ENCODE data around the gene LRRK1. TPM values are rescaled to one million over a fixed set of nuclear protein-coding genes. Genes with fewer than 3 reads are reported as not detected.

LRRK1 gene
- total and polyA plus RNA-seq, 2 donors (not counting 1 experiment from before 2014, with no cell fraction given), result 19.8 to 53.0 TPM

DNA sequence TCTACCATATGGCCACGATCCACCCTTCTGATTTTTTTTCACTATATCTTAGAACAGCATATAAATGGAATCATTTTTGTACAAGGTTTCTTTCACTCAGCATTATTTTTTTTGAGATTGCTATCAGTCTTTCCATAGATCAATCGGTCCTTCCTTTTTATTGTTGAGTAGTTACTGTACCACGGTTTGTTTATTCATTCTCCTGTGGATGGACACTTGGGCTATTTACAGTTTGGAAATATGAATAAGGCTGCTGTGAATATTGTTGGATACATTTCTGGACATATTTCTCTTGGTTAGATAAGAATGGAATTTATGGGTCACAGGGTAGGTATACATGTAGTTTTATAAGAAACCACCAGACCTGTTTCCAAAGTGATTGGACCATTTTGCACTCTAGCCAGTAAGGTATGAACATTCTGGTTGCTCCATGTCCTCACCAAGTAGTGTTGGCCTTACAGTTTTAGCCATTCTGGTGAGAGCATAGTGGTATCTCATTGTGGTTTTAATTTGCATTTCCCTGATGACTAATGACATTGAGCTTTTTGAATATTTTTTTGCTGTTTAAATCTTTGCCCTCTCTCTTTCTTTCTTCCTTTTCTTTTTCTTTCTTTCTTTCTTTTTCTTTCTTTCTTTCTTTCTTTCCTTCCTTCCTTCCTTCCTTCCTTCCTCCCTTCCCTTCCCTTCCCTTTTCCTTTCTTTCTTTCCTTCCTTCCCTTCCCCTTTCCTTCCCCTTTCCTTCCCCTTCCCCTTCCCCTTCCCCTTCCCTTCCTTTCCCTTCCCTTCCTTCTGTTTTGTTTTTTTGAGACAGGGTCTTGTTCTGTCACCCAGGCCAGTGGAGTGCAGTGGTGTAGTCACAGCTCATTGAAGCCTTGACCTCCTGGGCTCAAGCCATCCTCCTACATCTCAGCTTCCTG is 49.2 kb downstream of the LRRK1 start:
- Histone ChIP-seq H3K36me3 (replicated peaks in 1 of 2; ENCODE audit: control extremely low read depth in 1 of 2, control insufficient read depth in 1 of 2, extremely low read depth in 1 of 2, insufficient read depth in 2 of 2, low read length in 1 of 2) (peaks cover 1 to 4% of the 10 kb centered on the region in 2 experiments), H3K9me3 (ENCODE audit: control extremely low read depth in 1 of 3, control insufficient read depth in 2 of 3, insufficient read depth in 1 of 3, low read length in 2 of 3) (peaks cover 0 to 3% (median 0%) of the 10 kb centered on the region in 3 donors), H3K27ac (ENCODE audit: low read length in 2 of 2) (no peak overlapping the region), H3K27me3 (replicated peaks in 1 of 4; ENCODE audit: control extremely low read depth in 1 of 4, control insufficient read depth in 3 of 4, insufficient read depth in 4 of 4, low read length in 3 of 4) (peaks cover 0 to 10% (median 4%) of the 10 kb centered on the region in 4 experiments), H2AFZ (ENCODE audit: insufficient read depth, low read depth, low read length, poor library complexity, severe bottlenecking) (no peak overlapping the region), H3K4me2 (replicated peaks; ENCODE audit: low read depth, low read length, poor library complexity, severe bottlenecking) (no peak overlapping the region), H3K4me1 (ENCODE audit: control insufficient read depth in 2 of 2, insufficient read depth in 2 of 2, low read length in 2 of 2) (peaks cover 5 to 6% of the 10 kb centered on the region in 2 donors), H4K20me1 (ENCODE audit: control insufficient read depth, insufficient read depth, low read length, poor library complexity, severe bottlenecking) (no peaks in the 10 kb centered on the region), H3K4me3 (ENCODE audit: control extremely low read depth in 1 of 5, extremely low read depth in 1 of 5, insufficient read depth in 1 of 5, low read depth in 2 of 5, low read length in 4 of 5) (no peak overlapping the region), H3K79me2 (ENCODE audit: control insufficient read depth, insufficient read depth, low read length) (no peaks in the 10 kb centered on the region), H3K9ac (ENCODE audit: low read length) (no peak overlapping the region)
- H3K27ac Mint-ChIP-seq, result no peak overlapping the region
- ChIA-PET POLR2A (interaction anchor here (0.7 kb wide), 1 partner anchor 20 kb away, joined by 5 read pairs; no protein-coding TSS in a partner anchor), CTCF (interaction anchor here (2.9 kb wide), 1 partner anchor 39 kb away, joined by 25 read pairs; no protein-coding TSS in a partner anchor)
- TF ChIP-seq EZH2 (IDR thresholded peaks at IDR 0.05; ENCODE audit: borderline replicate concordance, insufficient read depth, low read depth, low read length, poor library complexity, severe bottlenecking) (no peak), CTCF (IDR thresholded peaks at IDR 0.05) (no peak)
- peaks cover 6% of the 10 kb centered on the region for H3K27me3 Mint-ChIP-seq
- H3K4me3 Mint-ChIP-seq, result no peak overlapping the region
- H3K9me3 Mint-ChIP-seq (ENCODE audit: insufficient read depth), result no peaks in the 10 kb centered on the region
- DNase-seq (no peak), ATAC-seq (ENCODE audit: low read depth) (no peak)
- peaks cover 12% of the 10 kb centered on the region for H3K4me1 Mint-ChIP-seq
- WGBS (ENCODE audit: insufficient coverage), result 100% methylated on average over 2 of the region's 3 CpGs
- intact Hi-C loops (cut with micrococcal nuclease), result no loop called here

- CTCF ChIA-PET, result interaction anchor here (0.7 to 1.3 kb wide), 4 partner anchors 34 to 196 kb away, joined by 3 read pairs; no protein-coding TSS in a partner anchor
- H3K36me3 ChIP-seq (replicated peaks in 1 of 2; ENCODE audit: control extremely low read depth in 1 of 2, control insufficient read depth in 1 of 2, extremely low read depth in 1 of 2, insufficient read depth in 2 of 2, low read length in 1 of 2), result peaks cover 0 to 6% of the 10 kb centered on the region in 2 experiments
- H3K4me1 ChIP-seq (ENCODE audit: control insufficient read depth in 2 of 2, insufficient read depth in 2 of 2, low read length in 2 of 2), result peaks cover 10 to 12% of the 10 kb centered on the region in 2 donors
- peak overlapping the region; percentile 70 for H3K4me2 ChIP-seq (replicated peaks; ENCODE audit: low read depth, low read length, poor library complexity, severe bottlenecking)
- H3K9ac ChIP-seq (ENCODE audit: low read length), result no peak overlapping the region
- intact Hi-C loops (cut with micrococcal nuclease), result no loop called here
- Mint-ChIP-seq H3K4me3 (peak overlapping the region; percentile 64), H3K27me3 (peaks cover 6% of the 10 kb centered on the region), H3K9me3 (ENCODE audit: insufficient read depth) (no peaks in the 10 kb centered on the region), H3K4me1 (peaks cover 12% of the 10 kb centered on the region), H3K27ac (no peak overlapping the region)
- no peak overlapping the region for H3K27ac ChIP-seq (ENCODE audit: low read length in 2 of 2)
- peak overlapping the region in 1 of 5 experiments; percentile 21 for H3K4me3 ChIP-seq (ENCODE audit: control extremely low read depth in 1 of 5, extremely low read depth in 1 of 5, insufficient read depth in 1 of 5, low read depth in 2 of 5, low read length in 4 of 5)
- peak; percentile 14 for ATAC-seq (ENCODE audit: low read depth)
- no peak overlapping the region for H2AFZ ChIP-seq (ENCODE audit: insufficient read depth, low read depth, low read length, poor library complexity, severe bottlenecking)
- peaks cover 0 to 10% (median 4%) of the 10 kb centered on the region in 4 experiments for H3K27me3 ChIP-seq (replicated peaks in 1 of 4; ENCODE audit: control extremely low read depth in 1 of 4, control insufficient read depth in 3 of 4, insufficient read depth in 4 of 4, low read length in 3 of 4)
- TF ChIP-seq EZH2 (IDR thresholded peaks at IDR 0.05; ENCODE audit: borderline replicate concordance, insufficient read depth, low read depth, low read length, poor library complexity, severe bottlenecking) (no peak), CTCF (IDR thresholded peaks at IDR 0.05) (no peak)
- peaks cover 0 to 3% (median 0%) of the 10 kb centered on the region in 3 donors for H3K9me3 ChIP-seq (ENCODE audit: control extremely low read depth in 1 of 3, control insufficient read depth in 2 of 3, insufficient read depth in 1 of 3, low read length in 2 of 3)
- no peak for DNase-seq
- WGBS (ENCODE audit: insufficient coverage), result 40% methylated on average over 36 of the region's 36 CpGs
- POLR2A ChIA-PET, result interaction anchor here (0.7 kb wide), 1 partner anchor 45 kb away, joined by 7 read pairs; no protein-coding TSS in a partner anchor
- no peaks in the 10 kb centered on the region for H4K20me1 ChIP-seq (ENCODE audit: control insufficient read depth, insufficient read depth, low read length, poor library complexity, severe bottlenecking)
- H3K79me2 ChIP-seq (ENCODE audit: control insufficient read depth, insufficient read depth, low read length), result no peaks in the 10 kb centered on the region
Observed at GRCh38 chr15:100972975-100973350, 53.8 kb downstream of the LRRK1 start.
